Measurements from ENCODE around the gene SBF2. TPM values are rescaled to one million over a fixed set of nuclear protein-coding genes. Genes with fewer than 3 reads are reported as not detected.

Gene SBF2
- total RNA-seq, 4 donors from 2014 or later: 67.5 to 92.9 (median 71.6) TPM

DNA sequence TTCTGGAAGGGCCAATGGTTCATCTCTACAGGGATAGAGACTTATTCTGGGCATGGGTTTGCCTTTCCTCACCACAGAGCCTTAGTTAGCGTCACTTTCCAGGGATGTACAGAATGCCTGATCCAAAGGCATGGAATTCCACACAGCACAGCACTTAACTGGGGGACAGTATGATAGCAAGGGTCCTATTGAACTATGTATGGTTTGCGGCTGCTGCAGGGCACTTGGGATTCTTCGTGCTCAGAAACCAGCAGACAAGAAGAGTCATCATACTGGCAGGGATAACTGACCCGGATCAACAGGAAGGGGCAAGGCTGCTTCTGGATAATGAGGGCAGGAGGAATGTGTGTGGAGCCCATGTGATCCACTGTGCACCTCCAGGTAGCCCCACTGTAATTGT lies 524.4 kb downstream of the SBF2 start:
- intact Hi-C loops (cut with DNase I): no loop called here
- peaks cover 0 to 13% of the 10 kb centered on the region in 2 donors for H3K4me1 ChIP-seq
- 76 to 88% methylated on average over 4 of the region's 4 CpGs for WGBS, 2 donors
- no peak overlapping the region for H3K4me3 ChIP-seq (replicated peaks in 1 of 3)
- no peak for DNase-seq
- no peaks in the 10 kb centered on the region for H3K9me3 ChIP-seq
- no peaks in the 10 kb centered on the region for H3K36me3 ChIP-seq
- no peak overlapping the region for H3K27ac ChIP-seq
- no peak for TF ChIP-seq POLR2A (IDR thresholded peaks at IDR 0.05)
- TF ChIP-seq, protein P1, sequence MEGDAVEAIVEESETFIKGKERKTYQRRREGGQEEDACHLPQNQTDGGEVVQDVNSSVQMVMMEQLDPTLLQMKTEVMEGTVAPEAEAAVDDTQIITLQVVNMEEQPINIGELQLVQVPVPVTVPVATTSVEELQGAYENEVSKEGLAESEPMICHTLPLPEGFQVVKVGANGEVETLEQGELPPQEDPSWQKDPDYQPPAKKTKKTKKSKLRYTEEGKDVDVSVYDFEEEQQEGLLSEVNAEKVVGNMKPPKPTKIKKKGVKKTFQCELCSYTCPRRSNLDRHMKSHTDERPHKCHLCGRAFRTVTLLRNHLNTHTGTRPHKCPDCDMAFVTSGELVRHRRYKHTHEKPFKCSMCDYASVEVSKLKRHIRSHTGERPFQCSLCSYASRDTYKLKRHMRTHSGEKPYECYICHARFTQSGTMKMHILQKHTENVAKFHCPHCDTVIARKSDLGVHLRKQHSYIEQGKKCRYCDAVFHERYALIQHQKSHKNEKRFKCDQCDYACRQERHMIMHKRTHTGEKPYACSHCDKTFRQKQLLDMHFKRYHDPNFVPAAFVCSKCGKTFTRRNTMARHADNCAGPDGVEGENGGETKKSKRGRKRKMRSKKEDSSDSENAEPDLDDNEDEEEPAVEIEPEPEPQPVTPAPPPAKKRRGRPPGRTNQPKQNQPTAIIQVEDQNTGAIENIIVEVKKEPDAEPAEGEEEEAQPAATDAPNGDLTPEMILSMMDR (IDR thresholded peaks at IDR 0.05): no peak
- H3K27me3 ChIP-seq: no peaks in the 10 kb centered on the region

DNA sequence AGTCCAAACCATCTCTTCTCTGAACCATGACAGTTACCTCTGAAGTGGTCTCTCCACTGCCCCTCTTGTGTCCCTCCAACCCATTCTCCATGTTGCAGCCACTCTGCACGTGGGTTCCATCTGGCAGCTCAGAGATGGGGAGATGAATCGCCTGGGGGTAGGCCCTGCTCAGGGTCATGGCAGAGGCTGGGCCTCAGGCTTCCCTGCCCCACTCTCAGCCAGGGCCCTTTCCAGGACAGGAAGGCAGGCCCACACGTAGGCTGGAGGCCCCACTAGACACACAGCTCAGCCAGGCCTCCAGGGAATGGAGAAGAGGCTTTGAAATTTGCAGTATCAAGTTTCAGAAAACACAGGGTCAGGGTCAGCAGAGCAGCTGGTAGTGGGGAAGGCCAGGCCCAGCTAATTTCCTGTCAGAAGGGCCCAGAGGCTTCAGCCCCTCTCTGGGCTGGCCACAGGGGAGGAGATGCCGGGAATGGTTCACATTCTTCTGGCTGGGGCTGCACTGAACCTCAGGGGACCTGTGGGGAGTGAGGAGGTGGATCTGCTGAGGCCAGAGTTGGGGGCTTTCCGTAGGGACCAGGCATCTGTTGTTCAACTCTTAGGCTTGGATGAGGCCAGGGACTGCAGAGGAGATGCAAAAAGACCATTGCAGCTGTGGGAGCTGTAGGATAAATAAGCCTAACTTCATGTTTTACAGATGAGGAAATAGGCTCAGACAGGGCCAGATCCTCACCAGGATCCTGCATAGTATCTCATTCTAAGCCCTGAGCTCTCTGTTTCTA lies 528.5 kb downstream of the SBF2 start:
- H3K27ac ChIP-seq: peak overlapping the region in 1 of 3 donors; percentile 4
- WGBS, 2 donors: 47 to 83% methylated on average over 5 of the region's 5 CpGs
- no peaks in the 10 kb centered on the region for H3K36me3 ChIP-seq
- TF ChIP-seq POLR2A (IDR thresholded peaks at IDR 0.05): no peak
- TF ChIP-seq, protein P1 (IDR thresholded peaks at IDR 0.05): no peak
- DNase-seq: peak in 1 of 2 donors; percentile 22
- H3K27me3 ChIP-seq: no peaks in the 10 kb centered on the region
- no peak overlapping the region for H3K4me3 ChIP-seq (replicated peaks in 1 of 3)
- peaks cover 3 to 13% of the 10 kb centered on the region in 2 donors for H3K4me1 ChIP-seq
- no peaks in the 10 kb centered on the region for H3K9me3 ChIP-seq
- intact Hi-C loops (cut with DNase I): no loop called here

DNA sequence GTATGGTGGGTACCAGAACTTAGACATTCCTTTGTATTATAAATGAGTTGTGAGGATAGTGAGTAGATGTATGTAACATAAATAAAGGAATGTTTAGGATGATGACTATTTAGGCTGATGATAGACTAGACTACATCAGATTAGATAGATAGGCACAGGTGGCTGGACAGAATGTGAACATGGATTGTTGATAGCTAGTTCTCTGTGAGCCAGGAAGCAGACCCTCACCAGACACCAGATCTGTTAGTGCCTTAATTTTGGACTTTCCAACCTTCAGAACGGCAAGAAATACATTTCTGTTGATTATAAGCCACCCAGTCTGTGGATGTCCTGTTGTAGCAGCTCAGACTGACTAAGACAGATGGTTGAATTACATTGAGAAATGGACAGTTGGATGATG lies 530.7 kb downstream of the SBF2 start:
- no peak for DNase-seq
- H3K4me3 ChIP-seq (replicated peaks in 1 of 3): no peak overlapping the region
- no peak overlapping the region for H3K27ac ChIP-seq
- H3K4me1 ChIP-seq: peaks cover 20 to 32% of the 10 kb centered on the region in 2 donors
- no peaks in the 10 kb centered on the region for H3K36me3 ChIP-seq
- intact Hi-C loops (cut with DNase I): no loop called here
- WGBS, 2 donors: 92 to 94% methylated on average over 1 of the region's 1 CpG
- H3K27me3 ChIP-seq: no peaks in the 10 kb centered on the region
- H3K9me3 ChIP-seq: no peaks in the 10 kb centered on the region
- TF ChIP-seq POLR2A (IDR thresholded peaks at IDR 0.05): no peak
- TF ChIP-seq, protein P1 (IDR thresholded peaks at IDR 0.05): no peak

DNA sequence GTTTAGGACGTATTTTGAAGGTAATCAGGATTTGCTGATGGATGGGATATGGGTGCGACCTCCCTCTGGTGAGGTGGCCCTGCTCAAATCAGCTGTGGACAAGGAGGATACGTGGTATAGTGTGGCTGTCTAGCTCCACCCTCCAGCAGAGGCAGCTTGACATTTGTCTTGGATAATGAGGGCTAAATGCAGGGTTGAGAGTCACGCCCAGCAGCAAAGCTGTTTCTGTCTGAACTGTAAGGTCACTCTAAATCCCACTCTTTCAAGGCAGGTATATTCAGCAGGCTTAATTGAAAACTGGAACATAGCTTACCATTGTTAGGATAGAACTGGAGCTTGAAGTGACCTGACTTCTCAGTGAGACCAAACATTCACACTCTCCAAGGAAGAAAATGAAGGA lies 531.5 kb downstream of the SBF2 start:
- WGBS, 2 donors: 85 to 95% methylated on average over 4 of the region's 4 CpGs
- H3K36me3 ChIP-seq: no peaks in the 10 kb centered on the region
- no peak overlapping the region for H3K4me3 ChIP-seq (replicated peaks in 1 of 3)
- intact Hi-C loops (cut with DNase I): no loop called here
- no peak for DNase-seq
- H3K9me3 ChIP-seq: no peaks in the 10 kb centered on the region
- H3K4me1 ChIP-seq: peaks cover 20 to 36% of the 10 kb centered on the region in 2 donors
- TF ChIP-seq, protein P1 (IDR thresholded peaks at IDR 0.05): no peak
- TF ChIP-seq POLR2A (IDR thresholded peaks at IDR 0.05): no peak
- no peaks in the 10 kb centered on the region for H3K27me3 ChIP-seq
- H3K27ac ChIP-seq: no peak overlapping the region

DNA sequence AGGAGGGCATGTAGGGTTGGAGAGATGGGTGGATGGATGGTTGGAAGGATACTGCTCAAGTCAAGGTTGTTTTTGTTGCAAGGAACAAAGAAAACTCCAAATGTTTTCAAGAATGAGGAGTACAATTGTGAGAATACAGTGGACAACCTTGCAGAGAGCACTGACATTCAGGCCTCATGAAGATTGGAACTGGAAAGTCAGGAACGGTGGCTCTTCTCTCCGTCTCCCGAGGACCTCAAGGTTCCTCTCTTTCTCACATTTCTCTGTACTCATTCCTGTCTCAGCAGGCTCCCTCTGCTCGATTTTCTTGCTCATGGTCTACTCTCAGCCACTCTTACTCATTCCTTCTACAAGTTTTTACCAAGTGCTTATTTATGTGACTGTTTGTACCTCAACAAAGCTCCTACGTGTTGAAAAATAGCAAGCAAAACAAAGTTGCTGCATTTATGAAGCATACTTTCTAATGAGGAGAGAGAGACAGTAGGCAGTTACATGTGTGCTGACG lies 532.5 kb downstream of the SBF2 start:
- WGBS, 2 donors: 77 to 80% methylated on average over 6 of the region's 6 CpGs
- H3K4me3 ChIP-seq (replicated peaks in 1 of 3): no peak overlapping the region
- no peak for TF ChIP-seq POLR2A (IDR thresholded peaks at IDR 0.05)
- TF ChIP-seq, protein P1 (IDR thresholded peaks at IDR 0.05): no peak
- no peak for DNase-seq
- H3K36me3 ChIP-seq: no peaks in the 10 kb centered on the region
- H3K27me3 ChIP-seq: no peaks in the 10 kb centered on the region
- H3K27ac ChIP-seq: no peak overlapping the region
- intact Hi-C loops (cut with DNase I): no loop called here
- H3K9me3 ChIP-seq: no peaks in the 10 kb centered on the region
- H3K4me1 ChIP-seq: peaks cover 20 to 46% of the 10 kb centered on the region in 2 donors
